Measurements from ENCODE around the gene KCNQ1. TPM values are rescaled to one million over a fixed set of nuclear protein-coding genes. Genes with fewer than 3 reads are reported as not detected.

The KCNQ1 gene
- total RNA-seq, 1 donor from 2014 or later = 3.4 TPM

GRCh38 chr11:2584434-2584811 lies 139.6 kb downstream of the KCNQ1 start:
- Mint-ChIP-seq H3K4me3 (ENCODE audit: low read depth) (no peak overlapping the region), H3K4me1 (ENCODE audit: low read depth) (no peaks in the 10 kb centered on the region), H3K36me3 (ENCODE audit: low read depth) (no peaks in the 10 kb centered on the region), H3K27me3 (ENCODE audit: low read depth) (no peaks in the 10 kb centered on the region), H3K27ac (no peak overlapping the region), H3K9me3 (no peaks in the 10 kb centered on the region)
- no peak for DNase-seq (ENCODE audit: low spot score)
- intact Hi-C loops (cut with micrococcal nuclease) = no loop called here

- H3K27me3 Mint-ChIP-seq (ENCODE audit: low read depth) = no peaks in the 10 kb centered on the region
- H3K4me1 Mint-ChIP-seq (ENCODE audit: low read depth) = no peaks in the 10 kb centered on the region
- H3K36me3 Mint-ChIP-seq (ENCODE audit: low read depth) = no peaks in the 10 kb centered on the region
- H3K27ac Mint-ChIP-seq = no peak overlapping the region
- peak; percentile 4 for DNase-seq (ENCODE audit: low spot score)
- H3K4me3 Mint-ChIP-seq (ENCODE audit: low read depth) = no peak overlapping the region
- intact Hi-C loops (cut with micrococcal nuclease) = no loop called here
- H3K9me3 Mint-ChIP-seq = no peaks in the 10 kb centered on the region
Measured at GRCh38 chr11:2584812-2585565, 140.2 kb downstream of the KCNQ1 start.

GRCh38 chr11:2585566-2586086 lies 140.8 kb downstream of the KCNQ1 start:
- Mint-ChIP-seq H3K27ac (no peak overlapping the region), H3K36me3 (ENCODE audit: low read depth) (no peaks in the 10 kb centered on the region), H3K4me1 (ENCODE audit: low read depth) (no peaks in the 10 kb centered on the region), H3K27me3 (ENCODE audit: low read depth) (no peaks in the 10 kb centered on the region), H3K9me3 (no peaks in the 10 kb centered on the region), H3K4me3 (ENCODE audit: low read depth) (no peak overlapping the region)
- DNase-seq (ENCODE audit: low spot score) = peak; percentile 6
- intact Hi-C loops (cut with micrococcal nuclease) = no loop called here

GRCh38 chr11:2586087-2586792 lies 141.4 kb downstream of the KCNQ1 start:
- no peak overlapping the region for H3K27ac Mint-ChIP-seq
- intact Hi-C loops (cut with micrococcal nuclease) = no loop called here
- no peaks in the 10 kb centered on the region for H3K27me3 Mint-ChIP-seq (ENCODE audit: low read depth)
- DNase-seq (ENCODE audit: low spot score) = no peak
- H3K4me1 Mint-ChIP-seq (ENCODE audit: low read depth) = no peaks in the 10 kb centered on the region
- no peaks in the 10 kb centered on the region for H3K36me3 Mint-ChIP-seq (ENCODE audit: low read depth)
- H3K4me3 Mint-ChIP-seq (ENCODE audit: low read depth) = no peak overlapping the region
- no peaks in the 10 kb centered on the region for H3K9me3 Mint-ChIP-seq

- no peak overlapping the region for H3K4me3 Mint-ChIP-seq (ENCODE audit: low read depth)
- H3K27ac Mint-ChIP-seq = no peak overlapping the region
- H3K9me3 Mint-ChIP-seq = no peaks in the 10 kb centered on the region
- DNase-seq (ENCODE audit: low spot score) = no peak
- intact Hi-C loops (cut with micrococcal nuclease) = no loop called here
- H3K36me3 Mint-ChIP-seq (ENCODE audit: low read depth) = no peaks in the 10 kb centered on the region
- H3K27me3 Mint-ChIP-seq (ENCODE audit: low read depth) = no peaks in the 10 kb centered on the region
- H3K4me1 Mint-ChIP-seq (ENCODE audit: low read depth) = no peaks in the 10 kb centered on the region
Measured at GRCh38 chr11:2586793-2587131, 142.0 kb downstream of the KCNQ1 start.

GRCh38 chr11:2587132-2587930 lies 142.5 kb downstream of the KCNQ1 start:
- H3K36me3 Mint-ChIP-seq (ENCODE audit: low read depth) = no peaks in the 10 kb centered on the region
- H3K4me3 Mint-ChIP-seq (ENCODE audit: low read depth) = no peak overlapping the region
- H3K27ac Mint-ChIP-seq = no peak overlapping the region
- no peaks in the 10 kb centered on the region for H3K4me1 Mint-ChIP-seq (ENCODE audit: low read depth)
- no peaks in the 10 kb centered on the region for H3K27me3 Mint-ChIP-seq (ENCODE audit: low read depth)
- intact Hi-C loops (cut with micrococcal nuclease) = no loop called here
- peak; percentile 7 for DNase-seq (ENCODE audit: low spot score)
- H3K9me3 Mint-ChIP-seq = no peaks in the 10 kb centered on the region

- Mint-ChIP-seq H3K4me3 (ENCODE audit: low read depth) (no peak overlapping the region), H3K9me3 (no peaks in the 10 kb centered on the region), H3K27ac (no peak overlapping the region), H3K4me1 (ENCODE audit: low read depth) (no peaks in the 10 kb centered on the region), H3K27me3 (ENCODE audit: low read depth) (no peaks in the 10 kb centered on the region), H3K36me3 (ENCODE audit: low read depth) (no peaks in the 10 kb centered on the region)
- intact Hi-C loops (cut with micrococcal nuclease) = no loop called here
- no peak for DNase-seq (ENCODE audit: low spot score)
Measured at GRCh38 chr11:2587976-2588748, 143.4 kb downstream of the KCNQ1 start.

- H3K4me3 Mint-ChIP-seq (ENCODE audit: low read depth) = no peak overlapping the region
- intact Hi-C loops (cut with micrococcal nuclease) = no loop called here
Measured at GRCh38 chr11:2588809-2589537, 144.2 kb downstream of the KCNQ1 start.

GRCh38 chr11:2589538-2589934 lies 144.7 kb downstream of the KCNQ1 start:
- H3K27me3 Mint-ChIP-seq (ENCODE audit: low read depth) = no peaks in the 10 kb centered on the region
- H3K4me1 Mint-ChIP-seq (ENCODE audit: low read depth) = no peaks in the 10 kb centered on the region
- intact Hi-C loops (cut with micrococcal nuclease) = no loop called here
- no peaks in the 10 kb centered on the region for H3K9me3 Mint-ChIP-seq
- H3K4me3 Mint-ChIP-seq (ENCODE audit: low read depth) = no peak overlapping the region
- no peaks in the 10 kb centered on the region for H3K36me3 Mint-ChIP-seq (ENCODE audit: low read depth)
- no peak for DNase-seq (ENCODE audit: low spot score)
- H3K27ac Mint-ChIP-seq = no peak overlapping the region

More at GRCh38 chr11:2588809-2589537, 144.2 kb downstream of the KCNQ1 start:
- Mint-ChIP-seq H3K4me1 (ENCODE audit: low read depth) (no peaks in the 10 kb centered on the region), H3K36me3 (ENCODE audit: low read depth) (no peaks in the 10 kb centered on the region), H3K9me3 (no peaks in the 10 kb centered on the region), H3K27me3 (ENCODE audit: low read depth) (no peaks in the 10 kb centered on the region), H3K27ac (no peak overlapping the region)
- DNase-seq (ENCODE audit: low spot score) = no peak

- Mint-ChIP-seq H3K27me3 (ENCODE audit: low read depth) (no peaks in the 10 kb centered on the region), H3K9me3 (no peaks in the 10 kb centered on the region), H3K36me3 (ENCODE audit: low read depth) (no peaks in the 10 kb centered on the region), H3K27ac (no peak overlapping the region), H3K4me1 (ENCODE audit: low read depth) (no peaks in the 10 kb centered on the region), H3K4me3 (ENCODE audit: low read depth) (no peak overlapping the region)
- intact Hi-C loops (cut with micrococcal nuclease) = no loop called here
- no peak for DNase-seq (ENCODE audit: low spot score)
Measured at GRCh38 chr11:2590131-2590964, 145.5 kb downstream of the KCNQ1 start.

GRCh38 chr11:2590965-2591754 lies 146.4 kb downstream of the KCNQ1 start:
- no peak overlapping the region for H3K4me3 Mint-ChIP-seq (ENCODE audit: low read depth)
- H3K4me1 Mint-ChIP-seq (ENCODE audit: low read depth) = no peaks in the 10 kb centered on the region
- H3K36me3 Mint-ChIP-seq (ENCODE audit: low read depth) = no peaks in the 10 kb centered on the region
- no peak for DNase-seq (ENCODE audit: low spot score)
- no peaks in the 10 kb centered on the region for H3K9me3 Mint-ChIP-seq
- intact Hi-C loops (cut with micrococcal nuclease) = no loop called here
- H3K27ac Mint-ChIP-seq = no peak overlapping the region
- H3K27me3 Mint-ChIP-seq (ENCODE audit: low read depth) = no peaks in the 10 kb centered on the region
